ENCODE measurements around the gene SLC38A8. TPM values are rescaled to one million over a fixed set of nuclear protein-coding genes. Genes with fewer than 3 reads are reported as not detected.
A peak's percentile ranks its signal among the peaks of the same experiment; 100 is the strongest.

Gene SLC38A8
- total and polyA plus RNA-seq, 2 experiments from 2014 or later = not detected

DNA sequence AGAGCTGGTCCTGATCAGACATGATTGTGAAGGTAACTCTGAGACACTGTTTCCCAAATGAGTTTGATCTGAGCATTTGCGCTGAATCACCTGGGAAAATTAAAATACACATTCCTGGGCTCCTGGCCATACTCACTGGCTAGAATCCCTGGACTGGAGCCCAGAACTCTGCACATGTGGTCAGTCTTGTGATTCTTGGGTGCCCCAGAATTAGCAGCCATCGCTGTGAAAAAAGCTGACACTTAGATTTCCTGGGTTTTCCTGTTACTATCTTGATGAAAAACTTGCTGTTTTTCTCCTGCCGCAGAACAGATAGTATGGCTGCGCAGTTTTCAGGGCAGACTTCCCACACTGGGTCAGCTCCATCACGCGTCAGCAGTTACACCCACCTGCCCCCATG lies 50.0 kb downstream of the SLC38A8 start:
- TF ChIP-seq, protein P1, sequence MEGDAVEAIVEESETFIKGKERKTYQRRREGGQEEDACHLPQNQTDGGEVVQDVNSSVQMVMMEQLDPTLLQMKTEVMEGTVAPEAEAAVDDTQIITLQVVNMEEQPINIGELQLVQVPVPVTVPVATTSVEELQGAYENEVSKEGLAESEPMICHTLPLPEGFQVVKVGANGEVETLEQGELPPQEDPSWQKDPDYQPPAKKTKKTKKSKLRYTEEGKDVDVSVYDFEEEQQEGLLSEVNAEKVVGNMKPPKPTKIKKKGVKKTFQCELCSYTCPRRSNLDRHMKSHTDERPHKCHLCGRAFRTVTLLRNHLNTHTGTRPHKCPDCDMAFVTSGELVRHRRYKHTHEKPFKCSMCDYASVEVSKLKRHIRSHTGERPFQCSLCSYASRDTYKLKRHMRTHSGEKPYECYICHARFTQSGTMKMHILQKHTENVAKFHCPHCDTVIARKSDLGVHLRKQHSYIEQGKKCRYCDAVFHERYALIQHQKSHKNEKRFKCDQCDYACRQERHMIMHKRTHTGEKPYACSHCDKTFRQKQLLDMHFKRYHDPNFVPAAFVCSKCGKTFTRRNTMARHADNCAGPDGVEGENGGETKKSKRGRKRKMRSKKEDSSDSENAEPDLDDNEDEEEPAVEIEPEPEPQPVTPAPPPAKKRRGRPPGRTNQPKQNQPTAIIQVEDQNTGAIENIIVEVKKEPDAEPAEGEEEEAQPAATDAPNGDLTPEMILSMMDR (IDR thresholded peaks at IDR 0.05; ENCODE audit: low read depth, low read length) = no peak
- H3K9me3 ChIP-seq (ENCODE audit: low read depth) = no peaks in the 10 kb centered on the region
- no peaks in the 10 kb centered on the region for H3K36me3 ChIP-seq
- no peaks in the 10 kb centered on the region for H3K27me3 ChIP-seq
- no peak overlapping the region for H3K4me3 ChIP-seq
- no peak overlapping the region for H3K27ac ChIP-seq
- H3K4me1 ChIP-seq (ENCODE audit: low read depth) = peaks cover 5% of the 10 kb centered on the region
- DNase-seq (ENCODE audit: low read depth in 1 of 2, low spot score in 1 of 2) = peak in 1 of 2 donors; percentile 83

DNA sequence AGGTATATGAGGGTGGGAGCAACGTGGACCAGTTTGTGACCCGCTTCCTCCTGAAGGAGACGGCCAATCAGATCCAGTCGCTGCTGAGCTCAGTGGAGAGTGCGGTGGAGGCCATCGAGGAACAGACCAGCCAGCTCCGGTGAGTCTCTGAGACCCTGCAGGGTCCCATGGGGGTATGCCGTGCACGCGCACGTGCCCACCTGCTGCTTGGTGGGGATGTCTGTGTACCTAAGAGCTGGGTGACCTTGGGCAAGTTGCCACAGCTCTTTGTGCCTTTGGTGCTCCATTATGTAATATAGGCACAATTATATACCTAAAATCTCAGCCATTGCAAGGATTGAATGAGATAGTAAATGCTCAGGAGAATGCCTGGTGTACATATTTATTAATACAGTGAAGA lies 52.1 kb downstream of the SLC38A8 start:
- H3K4me1 ChIP-seq (ENCODE audit: low read depth) = peaks cover 2% of the 10 kb centered on the region
- no peaks in the 10 kb centered on the region for H3K9me3 ChIP-seq (ENCODE audit: low read depth)
- no peak overlapping the region for H3K27ac ChIP-seq
- H3K27me3 ChIP-seq = no peaks in the 10 kb centered on the region
- no peak for DNase-seq (ENCODE audit: low read depth in 1 of 2, low spot score in 1 of 2)
- no peaks in the 10 kb centered on the region for H3K36me3 ChIP-seq
- TF ChIP-seq, protein P1 (IDR thresholded peaks at IDR 0.05; ENCODE audit: low read depth, low read length) = no peak
- no peak overlapping the region for H3K4me3 ChIP-seq

DNA sequence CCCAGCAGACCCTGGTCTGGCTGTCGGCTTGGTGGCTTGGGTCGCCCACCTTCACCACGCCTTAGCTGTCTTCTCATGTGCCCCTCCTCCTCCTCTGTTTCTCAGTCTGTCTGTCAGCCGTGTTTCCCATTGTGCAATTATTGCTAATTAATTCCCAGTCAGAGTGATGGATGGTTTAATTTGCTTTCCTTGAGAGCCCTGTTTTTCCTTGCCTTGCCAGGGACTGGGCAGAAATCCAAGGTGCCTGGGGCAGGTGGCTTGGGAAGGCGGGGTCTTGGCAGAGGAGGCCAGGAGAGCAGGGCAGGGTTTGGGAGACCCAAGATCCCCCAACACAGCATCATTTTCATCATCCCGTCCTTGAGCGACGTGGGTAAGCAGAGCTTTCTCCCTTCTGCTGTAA lies 53.3 kb downstream of the SLC38A8 start:
- TF ChIP-seq, protein P1 (IDR thresholded peaks at IDR 0.05; ENCODE audit: low read depth, low read length) = no peak
- Histone ChIP-seq H3K27me3 (no peaks in the 10 kb centered on the region), H3K27ac (no peak overlapping the region), H3K4me3 (no peak overlapping the region), H3K9me3 (ENCODE audit: low read depth) (no peaks in the 10 kb centered on the region), H3K36me3 (no peaks in the 10 kb centered on the region), H3K4me1 (ENCODE audit: low read depth) (no peaks in the 10 kb centered on the region)
- no peak for DNase-seq (ENCODE audit: low read depth in 1 of 2, low spot score in 1 of 2)

DNA sequence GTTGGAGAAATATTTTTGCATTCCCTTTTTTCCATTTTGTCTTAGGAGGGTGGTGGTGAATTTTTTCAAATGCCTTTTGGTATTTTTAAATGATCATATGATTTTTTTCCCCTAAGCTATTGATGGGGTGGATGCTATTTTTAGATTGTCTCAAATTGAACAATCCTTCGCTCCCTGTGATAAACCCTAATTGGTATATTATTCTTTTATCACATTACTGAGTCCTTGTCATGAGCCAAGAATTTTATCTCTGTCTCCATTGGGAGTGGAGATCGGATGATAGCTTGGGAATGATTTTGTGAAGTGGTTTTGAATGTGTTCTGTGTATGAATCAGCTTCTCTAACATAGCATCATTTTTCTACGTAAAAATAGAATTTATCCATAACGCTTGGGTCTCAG lies 59.1 kb downstream of the SLC38A8 start:
- no peaks in the 10 kb centered on the region for H3K4me1 ChIP-seq (ENCODE audit: low read depth)
- no peak for DNase-seq (ENCODE audit: low read depth in 1 of 2, low spot score in 1 of 2)
- no peaks in the 10 kb centered on the region for H3K27me3 ChIP-seq
- TF ChIP-seq, protein P1 (IDR thresholded peaks at IDR 0.05; ENCODE audit: low read depth, low read length) = no peak
- H3K27ac ChIP-seq = no peak overlapping the region
- H3K36me3 ChIP-seq = no peaks in the 10 kb centered on the region
- no peaks in the 10 kb centered on the region for H3K9me3 ChIP-seq (ENCODE audit: low read depth)
- H3K4me3 ChIP-seq = no peak overlapping the region

DNA sequence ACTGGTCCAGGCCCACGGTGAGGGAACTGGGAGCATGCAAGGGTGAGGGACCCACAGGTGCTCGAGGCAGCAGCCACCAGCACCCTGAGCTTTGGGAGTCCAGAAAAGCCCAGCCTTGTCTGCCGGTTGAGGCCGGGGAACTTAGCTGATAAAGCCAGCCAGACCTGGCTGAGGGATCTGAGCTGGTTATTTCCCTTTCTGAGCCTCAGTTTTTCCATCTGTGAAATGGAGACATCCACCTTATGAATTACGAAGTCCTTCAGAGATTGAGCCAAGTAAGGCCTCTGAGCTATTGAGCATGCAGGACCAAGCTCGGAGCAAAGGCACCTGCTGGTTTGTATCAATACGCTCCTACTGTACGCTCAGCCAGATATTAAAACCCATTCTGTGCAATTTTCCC lies 60.8 kb downstream of the SLC38A8 start:
- Histone ChIP-seq H3K4me3 (no peak overlapping the region), H3K27me3 (no peaks in the 10 kb centered on the region), H3K36me3 (no peaks in the 10 kb centered on the region), H3K27ac (no peak overlapping the region), H3K4me1 (ENCODE audit: low read depth) (no peaks in the 10 kb centered on the region), H3K9me3 (ENCODE audit: low read depth) (no peaks in the 10 kb centered on the region)
- TF ChIP-seq, protein P1 (IDR thresholded peaks at IDR 0.05; ENCODE audit: low read depth, low read length) = no peak
- DNase-seq (ENCODE audit: low read depth in 1 of 2, low spot score in 1 of 2) = no peak

DNA sequence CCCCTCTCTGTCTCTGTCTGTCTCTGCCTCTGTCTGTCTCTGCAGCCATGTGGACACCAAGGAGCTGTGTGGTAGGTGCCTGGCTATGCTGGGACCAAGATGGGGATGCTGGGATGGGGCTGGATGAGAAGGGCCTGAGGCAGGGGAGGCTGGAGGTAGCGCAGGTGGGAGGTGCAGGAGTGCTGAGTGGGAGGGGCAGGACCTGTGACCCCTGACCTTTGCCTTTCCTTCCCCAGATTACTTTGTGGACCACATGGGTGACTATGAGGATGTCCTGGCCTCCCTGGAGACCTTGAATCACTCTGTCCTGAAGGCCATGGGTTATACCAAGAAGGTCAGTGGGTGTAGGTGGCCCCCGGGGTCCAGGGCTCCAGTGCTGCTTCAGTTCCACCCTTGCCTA lies 61.8 kb downstream of the SLC38A8 start:
- Histone ChIP-seq H3K36me3 (no peaks in the 10 kb centered on the region), H3K4me3 (no peak overlapping the region), H3K27ac (no peak overlapping the region), H3K9me3 (ENCODE audit: low read depth) (no peaks in the 10 kb centered on the region), H3K27me3 (no peaks in the 10 kb centered on the region), H3K4me1 (ENCODE audit: low read depth) (no peaks in the 10 kb centered on the region)
- DNase-seq (ENCODE audit: low read depth in 1 of 2, low spot score in 1 of 2) = no peak
- TF ChIP-seq, protein P1 (IDR thresholded peaks at IDR 0.05; ENCODE audit: low read depth, low read length) = no peak

Data from cardiac muscle cell (in vitro differentiated cells and primary cell).